Body of pancreas (tissue), 4 donors: ENCODE measurements around the gene PRSS53.

Experiments used
- CTCF ChIP-seq, 7 experiments: fragments of 450-650 bp in 4 of 7; fragments of 200-600 bp in 3 of 7; sonication (generic) in 3 of 7; IDR thresholded peaks; one replicate each; pipeline ENCODE4 v1.5.1; 2016 to 2019; ENCODE audit warnings: antibody characterized with exemption in 7 of 7
- POLR2A ChIP-seq, 3 donors: fragments of 450-650 bp; IDR thresholded peaks; one replicate each; pipeline ENCODE4 v1.6.1; 2016; ENCODE audit warnings: antibody characterized with exemption in 3 of 3, mild to moderate bottlenecking in 2 of 3

GRCh38 chr16:31043352-31043751 lies 45.4 kb downstream of the PRSS53 start:
- no peak for TF ChIP-seq CTCF (IDR thresholded peaks at IDR 0.05)
- no peak for TF ChIP-seq POLR2A (IDR thresholded peaks at IDR 0.05)
